Measurements from ENCODE around the gene DNAJB14. TPM values are rescaled to one million over a fixed set of nuclear protein-coding genes. Genes with fewer than 3 reads are reported as not detected.
A peak's percentile ranks its signal among the peaks of the same experiment; 100 is the strongest.

Gene DNAJB14
- total and polyA plus RNA-seq, 4 donors: 15.3 to 90.8 (median 33.3) TPM

- DNase-seq (no peak), ATAC-seq (ENCODE audit: insufficient read depth, low FRiP score) (no peak)
- H3K36me3 ChIP-seq (ENCODE audit: control insufficient read depth in 4 of 4, insufficient read depth in 4 of 4, low read length in 4 of 4): no peaks in the 10 kb centered on the region
- no peak overlapping the region for H3K4me3 ChIP-seq
- TF ChIP-seq CTCF (IDR thresholded peaks at IDR 0.05; ENCODE audit: control extremely low read depth, extremely low read depth): no peak
- no peaks in the 10 kb centered on the region for H3K27me3 ChIP-seq (ENCODE audit: control insufficient read depth in 3 of 3, insufficient read depth in 3 of 3, low read length in 2 of 3)
- H3K9ac ChIP-seq (ENCODE audit: insufficient read depth in 1 of 2, low read length in 2 of 2): no peak overlapping the region
- no peaks in the 10 kb centered on the region for H3K9me3 ChIP-seq (ENCODE audit: control insufficient read depth in 4 of 4, insufficient read depth in 3 of 4, low read length in 3 of 4)
- WGBS, 2 donors: 90% methylated on average over 3 of the region's 3 CpGs
- peaks cover 0 to 29% (median 4%) of the 10 kb centered on the region in 5 donors for H3K4me1 ChIP-seq (ENCODE audit: control insufficient read depth in 5 of 5, insufficient read depth in 5 of 5, low read length in 5 of 5)
- no peak overlapping the region for H3K27ac ChIP-seq (ENCODE audit: low read depth in 1 of 2, low read length in 1 of 2)
Measured at GRCh38 chr4:99853190-99853589, 93.2 kb downstream of the DNAJB14 start.

GRCh38 chr4:99852199-99852749 lies 94.1 kb downstream of the DNAJB14 start:
- Histone ChIP-seq H3K4me3 (no peak overlapping the region), H3K36me3 (ENCODE audit: control insufficient read depth in 4 of 4, insufficient read depth in 4 of 4, low read length in 4 of 4) (no peaks in the 10 kb centered on the region), H3K27me3 (ENCODE audit: control insufficient read depth in 3 of 3, insufficient read depth in 3 of 3, low read length in 2 of 3) (no peaks in the 10 kb centered on the region), H3K27ac (ENCODE audit: low read depth in 1 of 2, low read length in 1 of 2) (no peak overlapping the region), H3K9me3 (ENCODE audit: control insufficient read depth in 4 of 4, insufficient read depth in 3 of 4, low read length in 3 of 4) (no peaks in the 10 kb centered on the region), H3K4me1 (ENCODE audit: control insufficient read depth in 5 of 5, insufficient read depth in 5 of 5, low read length in 5 of 5) (peaks cover 0 to 22% (median 4%) of the 10 kb centered on the region in 5 donors), H3K9ac (ENCODE audit: insufficient read depth in 1 of 2, low read length in 2 of 2) (no peak overlapping the region)
- ATAC-seq (ENCODE audit: insufficient read depth, low FRiP score) (no peak), DNase-seq (peak in 1 of 3 donors; percentile 54)
- no peak for TF ChIP-seq CTCF (IDR thresholded peaks at IDR 0.05; ENCODE audit: control extremely low read depth, extremely low read depth)
- WGBS, 2 donors: 76 to 87% methylated on average over 3 of the region's 3 CpGs

DNA sequence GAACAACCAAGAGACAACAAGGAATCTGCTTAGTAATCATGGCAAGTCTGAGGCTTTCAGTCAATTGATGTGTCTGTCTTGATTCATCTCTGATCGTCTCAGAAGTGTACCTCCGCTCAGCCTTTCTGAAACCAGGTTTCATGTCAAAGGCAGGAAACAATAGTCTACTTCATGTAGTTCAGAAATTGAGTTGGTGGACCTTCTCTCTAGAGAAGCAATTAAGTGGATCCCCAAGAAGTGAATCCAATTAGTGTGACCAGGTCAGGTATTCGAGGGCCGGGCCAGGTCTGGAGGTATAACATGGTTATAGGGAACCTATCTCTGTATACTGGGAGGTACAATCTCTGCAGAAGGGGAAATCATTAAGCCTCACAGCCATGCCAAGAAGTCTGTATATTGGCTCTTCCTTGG lies 97.8 kb downstream of the DNAJB14 start:
- WGBS, 2 donors: 93 to 98% methylated on average over 4 of the region's 4 CpGs
- no peak for DNase-seq
- H3K4me3 ChIP-seq: no peak overlapping the region
- H3K9ac ChIP-seq (ENCODE audit: insufficient read depth in 1 of 2, low read length in 2 of 2): no peak overlapping the region
- no peaks in the 10 kb centered on the region for H3K9me3 ChIP-seq (ENCODE audit: control insufficient read depth in 4 of 4, insufficient read depth in 3 of 4, low read length in 3 of 4)
- no peaks in the 10 kb centered on the region for H3K27me3 ChIP-seq (ENCODE audit: control insufficient read depth in 3 of 3, insufficient read depth in 3 of 3, low read length in 2 of 3)
- TF ChIP-seq CTCF (IDR thresholded peaks at IDR 0.05; ENCODE audit: control extremely low read depth, extremely low read depth): no peak
- ATAC-seq (ENCODE audit: insufficient read depth, low FRiP score): no peak
- no peak overlapping the region for H3K27ac ChIP-seq (ENCODE audit: low read depth in 1 of 2, low read length in 1 of 2)
- H3K36me3 ChIP-seq (ENCODE audit: control insufficient read depth in 4 of 4, insufficient read depth in 4 of 4, low read length in 4 of 4): no peaks in the 10 kb centered on the region
- H3K4me1 ChIP-seq (ENCODE audit: control insufficient read depth in 5 of 5, insufficient read depth in 5 of 5, low read length in 5 of 5): peaks cover 0 to 9% (median 0%) of the 10 kb centered on the region in 5 donors

Measured in lung (tissue), 12 donors.